T47D (cell line): ENCODE results near the gene FARP1.
A peak's percentile ranks its signal among the peaks of the same experiment; 100 is the strongest.

Experiments
- DNase-seq, 2 experiments: peaks; one replicate each; pipeline versions ENCODE4 v3.0.0 to v3.0.0-alpha.2; 2011 to 2012; ENCODE audit warnings: low read depth in 1 of 2, low spot score in 1 of 2
- JUND ChIP-seq: IDR thresholded peaks from 2 replicates; pipeline ENCODE4 v1.6.1; 2012; ENCODE audit warnings: low read depth
- in situ Hi-C: cut with HindIII; loops from 2 replicates; pipeline ENCODE4 v1.10.0; 2016; ENCODE audit warnings: low sequenced_read_pairs, low pct_unique_long_range_greater_than_20kb

FARP1 gene

DNA sequence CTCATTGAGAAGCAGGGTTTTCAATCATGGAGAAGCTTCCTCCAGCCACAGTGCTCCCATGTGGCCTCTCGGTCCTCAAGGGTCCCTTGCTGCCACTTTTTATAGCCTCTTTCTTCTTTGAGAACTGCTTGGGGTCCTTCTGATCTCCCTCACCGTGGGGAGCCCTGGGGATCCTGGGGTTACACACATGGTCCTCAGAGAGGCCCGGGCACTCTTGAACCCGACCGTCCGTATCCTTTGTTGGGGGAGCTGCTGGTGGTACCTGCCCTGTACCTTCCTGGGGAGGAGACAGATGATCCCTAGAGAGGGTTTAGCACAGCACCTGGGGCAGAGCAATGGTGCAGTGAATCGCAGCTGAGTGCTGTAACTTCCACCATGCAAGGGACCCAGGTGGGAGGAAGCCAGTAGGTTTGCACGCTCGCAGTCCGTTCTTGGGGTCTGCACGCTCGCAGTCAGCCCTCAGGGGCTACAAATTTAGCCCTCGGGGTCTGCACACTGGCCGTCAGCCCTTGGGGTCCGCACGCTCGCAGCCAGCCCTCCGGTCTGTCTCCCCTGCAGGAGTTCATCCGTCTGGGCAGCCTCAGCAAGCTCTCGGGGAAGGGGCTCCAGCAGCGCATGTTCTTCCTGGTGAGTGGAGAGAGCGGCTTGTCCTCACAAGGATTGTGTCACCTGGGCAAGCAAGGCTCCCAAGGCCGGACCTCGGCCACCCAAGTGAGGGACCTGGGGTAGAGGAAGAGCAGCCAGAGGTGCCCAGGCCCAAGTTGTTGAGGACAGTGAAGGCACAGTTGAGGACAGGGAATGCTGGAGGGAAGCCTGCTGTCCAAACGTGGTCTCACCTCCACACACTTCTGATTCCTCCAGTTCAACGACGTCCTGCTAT is 295.6 kb downstream of the FARP1 start:
- no peak for DNase-seq
- in situ Hi-C loops = no loop called here
- TF ChIP-seq JUND = no peak

DNA sequence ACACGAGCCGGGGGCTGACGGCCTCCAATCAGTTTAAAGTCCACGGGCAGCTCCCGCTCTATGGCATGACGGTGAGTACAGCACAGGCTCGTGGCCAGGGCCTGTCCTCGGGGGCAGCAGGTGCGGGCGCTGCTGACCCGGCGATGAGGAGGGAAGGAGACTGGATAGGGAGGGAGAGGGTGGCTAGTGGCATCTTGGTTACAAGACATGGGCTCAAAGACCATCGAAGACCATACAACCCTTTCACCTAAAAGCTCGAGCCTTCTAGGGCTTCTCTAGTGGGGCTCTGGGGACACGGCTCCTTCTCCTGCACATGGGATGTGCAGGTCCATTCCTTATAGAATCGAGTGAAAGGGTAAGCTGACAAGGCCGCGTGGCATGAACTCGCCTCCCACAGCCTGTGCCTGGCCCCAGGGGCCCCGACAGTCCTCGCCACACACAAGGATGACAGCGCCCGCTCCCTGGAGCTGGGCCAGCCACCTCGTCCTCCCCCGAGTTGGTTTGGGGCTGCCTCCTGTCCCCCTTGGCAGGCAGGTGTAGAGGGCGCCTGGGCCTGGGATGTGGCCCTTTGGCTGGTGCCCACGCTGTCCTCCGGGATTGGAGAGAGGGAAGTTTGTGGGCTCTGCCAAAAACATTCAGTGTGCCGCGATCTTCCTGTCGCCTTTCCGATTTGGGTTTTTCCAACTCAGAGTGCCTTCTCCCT is 296.4 kb downstream of the FARP1 start:
- no peak for TF ChIP-seq JUND
- no peak for DNase-seq
- in situ Hi-C loops = no loop called here

DNA sequence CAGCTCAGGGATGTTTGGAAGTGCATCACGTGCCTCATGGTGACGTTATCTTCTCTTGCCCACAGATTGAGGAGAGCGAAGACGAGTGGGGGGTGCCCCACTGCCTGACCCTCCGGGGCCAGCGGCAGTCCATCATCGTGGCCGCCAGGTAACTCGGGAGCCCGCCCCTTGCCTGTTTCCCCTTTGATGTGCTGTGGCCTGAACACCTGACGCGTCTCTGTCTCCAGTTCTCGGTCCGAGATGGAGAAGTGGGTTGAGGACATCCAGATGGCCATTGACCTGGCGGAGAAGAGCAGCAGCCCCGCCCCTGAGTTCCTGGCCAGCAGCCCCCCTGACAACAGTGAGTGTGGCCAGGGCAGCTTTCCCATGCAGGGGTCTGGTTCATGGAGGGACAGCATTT is 297.0 kb downstream of the FARP1 start:
- in situ Hi-C loops = no loop called here
- no peak for DNase-seq
- no peak for TF ChIP-seq JUND

DNA sequence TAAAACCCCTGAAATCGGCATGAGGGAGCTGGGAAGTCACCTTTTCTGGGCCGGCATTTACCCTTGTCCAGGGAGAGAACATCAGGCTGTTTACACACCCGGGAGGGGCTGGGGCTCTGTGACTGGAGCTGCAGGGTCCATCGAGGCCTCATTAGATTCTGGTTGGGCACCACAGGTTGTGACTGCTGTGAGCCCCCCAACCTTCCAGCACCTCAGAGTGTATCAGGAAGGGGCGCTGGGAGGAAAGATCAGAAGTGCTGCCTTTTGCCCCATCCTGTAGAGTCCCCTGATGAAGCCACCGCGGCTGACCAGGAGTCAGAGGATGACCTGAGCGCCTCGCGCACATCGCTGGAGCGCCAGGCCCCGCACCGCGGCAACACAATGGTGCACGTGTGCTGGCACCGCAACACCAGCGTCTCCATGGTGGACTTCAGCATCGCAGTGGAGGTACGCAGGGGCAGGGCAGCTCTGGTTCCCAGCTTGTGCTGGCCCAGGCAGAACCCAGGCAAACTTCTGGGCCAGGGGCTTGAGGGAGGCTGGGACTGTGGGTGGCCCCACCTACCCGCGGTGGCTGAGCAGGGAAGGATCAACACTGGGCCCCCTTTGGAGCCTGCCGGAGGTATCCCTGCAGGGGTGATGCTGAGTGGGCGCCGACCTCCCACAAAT is 297.6 kb downstream of the FARP1 start:
- no peak for DNase-seq
- in situ Hi-C loops = no loop called here
- no peak for TF ChIP-seq JUND

DNA sequence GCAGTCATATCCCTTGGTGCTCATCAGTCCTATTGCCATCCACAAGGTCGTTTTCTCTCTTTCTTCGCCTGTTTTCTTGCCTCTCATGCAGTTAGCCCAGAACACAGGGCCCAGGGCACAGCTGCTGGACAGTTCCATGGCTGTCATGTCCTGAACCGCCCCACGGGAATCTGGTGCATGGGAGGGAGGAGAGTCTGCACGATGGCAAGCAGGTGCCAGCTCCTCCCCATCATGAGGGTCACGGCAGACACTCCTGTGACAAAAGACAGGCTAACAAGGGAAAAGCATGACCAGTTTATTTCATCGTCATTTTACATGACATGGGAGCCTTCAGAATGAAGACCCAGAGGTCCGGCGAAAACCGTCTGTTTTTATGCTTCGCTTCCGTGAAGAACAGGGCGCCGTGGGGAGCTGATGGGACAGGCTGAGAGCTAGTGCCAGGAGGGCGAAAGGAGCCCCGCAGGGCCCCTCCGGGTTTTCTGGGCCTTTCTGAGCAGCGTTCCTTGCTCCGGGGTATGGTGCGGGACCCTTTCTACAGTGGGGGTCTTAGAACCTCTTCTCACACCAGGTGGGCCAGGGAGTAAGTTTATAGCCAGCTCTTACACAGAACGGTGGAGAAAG is 298.3 kb downstream of the FARP1 start:
- in situ Hi-C loops = no loop called here
- no peak for DNase-seq
- TF ChIP-seq JUND = no peak

DNA sequence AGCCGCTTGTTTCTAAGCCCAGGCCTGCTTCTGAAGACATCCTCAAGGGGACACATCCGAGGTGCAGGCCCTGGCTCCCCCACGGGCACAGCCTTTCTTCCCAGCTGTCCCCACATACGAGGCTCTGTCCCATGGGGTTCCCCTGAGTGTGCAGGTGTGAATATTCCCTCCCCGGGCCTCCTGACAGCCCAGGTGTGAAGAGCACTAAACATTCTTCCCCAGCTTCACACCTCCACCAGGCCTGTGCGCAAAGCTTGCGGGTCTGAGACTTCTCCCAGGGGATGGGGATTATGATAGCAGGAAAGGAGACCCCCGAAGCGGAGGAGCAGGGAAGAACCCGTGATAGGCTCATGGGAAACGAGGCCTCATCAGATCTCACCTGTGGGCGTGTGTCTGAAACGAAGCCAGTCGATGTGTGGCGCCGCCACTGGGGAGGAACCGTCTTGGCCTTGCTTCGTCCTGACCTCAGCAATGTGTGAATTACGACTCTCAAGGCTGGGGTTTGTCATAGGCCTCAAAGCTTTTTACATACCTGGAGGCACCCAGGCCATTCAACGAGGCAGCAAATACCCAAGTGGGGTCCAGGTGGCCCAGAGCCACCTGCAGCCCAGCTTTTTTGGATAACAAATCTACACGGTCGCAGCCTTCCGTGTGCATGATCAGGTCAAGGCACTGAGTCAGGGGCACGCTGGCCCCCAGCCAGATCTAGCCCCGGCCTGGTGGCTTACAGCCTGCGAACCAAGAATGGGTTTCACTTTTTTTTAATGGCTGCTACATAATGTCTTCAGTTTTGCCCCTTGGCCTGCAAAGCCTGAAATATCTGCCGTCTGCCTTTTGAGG is 299.7 kb downstream of the FARP1 start:
- DNase-seq = no peak
- no peak for TF ChIP-seq JUND
- in situ Hi-C loops = no loop called here

DNA sequence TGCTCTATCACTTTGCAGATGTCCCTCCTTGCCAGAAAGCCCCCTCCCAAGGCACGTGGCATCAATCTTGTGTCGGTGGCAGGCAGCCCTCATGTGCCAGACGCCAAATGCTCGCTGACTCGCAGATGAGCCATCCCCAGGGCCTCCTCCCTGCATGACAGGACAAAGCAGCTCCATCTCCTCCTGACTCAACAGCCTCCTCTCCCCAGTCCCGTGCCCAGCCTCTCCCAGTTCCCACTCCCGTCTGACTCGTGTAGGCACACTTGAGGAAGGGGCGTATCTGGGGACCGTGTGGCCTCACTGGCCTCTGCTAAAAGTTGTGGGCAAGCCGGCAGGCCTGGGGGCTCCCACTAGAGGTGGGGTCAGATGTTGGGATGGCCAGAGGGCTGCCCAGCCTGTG is 300.4 kb downstream of the FARP1 start:
- DNase-seq = no peak
- TF ChIP-seq JUND = no peak
- in situ Hi-C loops = no loop called here

DNA sequence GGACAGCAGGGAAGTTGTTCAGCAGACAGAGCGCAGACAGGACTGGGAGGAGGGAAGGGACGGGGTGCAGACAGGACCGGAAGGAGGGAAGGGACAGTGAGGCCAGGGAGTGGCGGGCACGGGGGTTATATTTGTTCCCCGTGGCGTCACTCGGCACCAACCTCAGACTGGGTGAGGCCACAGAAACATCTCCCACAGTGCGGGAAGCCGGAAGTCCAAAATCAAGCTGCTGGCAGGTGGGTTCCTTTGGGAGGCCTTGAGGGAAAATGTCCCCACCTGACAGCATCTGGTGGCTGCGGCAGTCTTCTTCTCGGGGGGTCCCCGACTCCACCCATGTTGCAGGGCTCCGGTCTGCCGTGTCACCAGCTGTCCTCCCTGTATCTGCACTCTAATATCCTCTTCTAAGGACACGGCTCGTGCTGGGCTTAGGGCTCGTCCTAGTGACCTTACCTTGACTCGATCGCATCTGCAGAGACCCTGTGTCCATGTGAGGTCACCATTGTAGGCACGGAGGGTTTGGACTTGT is 301.0 kb downstream of the FARP1 start:
- no peak for DNase-seq
- TF ChIP-seq JUND = no peak
- in situ Hi-C loops = no loop called here

DNA sequence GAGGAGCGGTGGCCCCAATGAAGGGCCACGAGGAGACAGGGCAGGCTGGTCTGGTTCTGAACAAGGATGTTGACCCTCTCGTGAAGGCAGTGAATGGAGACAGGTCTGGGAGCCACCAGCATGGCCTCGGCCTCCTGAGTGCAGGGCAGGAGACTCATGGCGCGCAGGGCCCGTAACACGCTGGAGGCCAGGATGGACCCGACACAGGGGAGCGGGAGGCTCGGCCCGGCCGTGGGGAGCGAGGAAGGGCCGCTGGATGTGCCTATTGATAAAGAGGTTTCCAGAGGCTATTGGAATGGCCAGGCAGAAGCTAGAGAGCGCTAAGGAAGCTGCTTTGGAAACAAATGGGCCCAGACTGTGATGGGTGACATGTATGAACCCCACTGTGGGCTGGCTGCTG is 301.5 kb downstream of the FARP1 start:
- in situ Hi-C loops = no loop called here
- TF ChIP-seq JUND = no peak
- DNase-seq = no peak

DNA sequence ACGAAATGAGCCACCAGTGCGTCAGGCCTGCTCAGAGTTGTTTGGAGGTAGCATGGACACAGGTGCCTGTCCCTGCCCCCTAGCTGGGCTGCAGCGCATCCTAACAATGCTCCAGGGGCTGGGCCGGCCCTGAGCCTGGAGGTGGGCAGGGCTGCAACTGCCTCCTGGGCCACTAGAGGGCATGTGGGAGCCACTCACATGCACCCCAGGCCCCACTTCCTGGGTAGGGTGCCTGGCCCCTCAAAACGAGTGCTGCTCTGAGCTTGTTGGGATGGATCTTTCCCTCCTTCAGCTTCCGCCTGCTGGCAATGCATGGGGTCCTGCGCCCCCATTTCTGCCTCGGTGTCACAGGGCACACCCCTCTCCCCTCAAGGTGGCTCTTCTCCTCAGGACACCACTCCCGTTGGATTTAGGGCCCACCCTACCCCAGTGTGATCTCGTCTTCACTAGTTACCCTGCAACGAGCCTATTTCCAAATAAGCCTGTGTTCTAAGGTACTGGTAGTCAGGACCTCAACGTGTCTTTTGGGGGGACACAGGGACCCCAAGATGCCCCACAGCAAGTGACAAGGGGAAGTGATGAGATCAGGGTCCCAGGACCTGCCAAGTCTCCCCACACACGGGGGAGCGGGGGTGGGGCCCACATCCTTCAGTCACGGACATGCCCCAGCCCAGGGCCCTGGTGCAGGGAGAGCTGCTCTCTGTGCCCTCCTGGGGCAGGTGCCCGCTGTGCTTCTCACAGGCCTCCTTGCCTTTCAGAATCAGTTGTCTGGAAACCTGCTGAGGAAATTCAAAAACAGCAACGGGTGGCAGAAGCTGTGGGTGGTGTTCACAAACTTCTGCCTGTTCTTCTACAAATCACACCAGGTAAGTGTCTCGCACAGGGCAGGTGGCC is 302.7 kb downstream of the FARP1 start:
- no peak for TF ChIP-seq JUND
- DNase-seq = peak; percentile 56 to 60
- in situ Hi-C loops = no loop called here

DNA sequence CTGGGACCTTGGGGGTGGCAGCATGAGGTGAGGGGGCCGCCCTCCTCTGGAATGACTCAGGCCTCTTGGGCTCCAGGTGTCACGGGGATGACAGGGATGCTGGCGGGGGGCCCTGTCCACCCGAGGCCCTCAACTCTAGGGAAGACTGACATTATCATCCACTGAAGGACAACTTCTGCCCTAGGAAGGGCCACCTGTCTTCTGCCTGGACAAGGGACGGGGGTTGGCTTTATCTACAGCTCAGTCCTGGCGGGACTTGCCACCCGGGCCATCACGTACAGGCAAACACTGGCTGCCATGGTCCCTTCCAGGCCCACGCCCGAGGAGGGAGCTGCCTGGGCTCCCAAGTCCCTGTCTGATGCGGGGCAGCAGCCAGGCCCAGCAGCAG is 303.3 kb downstream of the FARP1 start:
- no peak for DNase-seq
- in situ Hi-C loops = no loop called here
- no peak for TF ChIP-seq JUND
